HG03159 (cell line): ENCODE measurements around the gene PIGN.
"Not testable (repeated sequence)": the region's sequence is repeated elsewhere in the genome, so short reads cannot be mapped to it uniquely, and the experiment has no call there.

ENCODE experiments used
- ATAC-seq: cut with Tn5 transposase; IDR thresholded peaks from one replicate; pipeline ENCODE4 v1.9.1; 2021; ENCODE audit warnings: mild to moderate bottlenecking, moderate library complexity; ENCODE audit not compliant: unreplicated experiment

Gene PIGN

DNA sequence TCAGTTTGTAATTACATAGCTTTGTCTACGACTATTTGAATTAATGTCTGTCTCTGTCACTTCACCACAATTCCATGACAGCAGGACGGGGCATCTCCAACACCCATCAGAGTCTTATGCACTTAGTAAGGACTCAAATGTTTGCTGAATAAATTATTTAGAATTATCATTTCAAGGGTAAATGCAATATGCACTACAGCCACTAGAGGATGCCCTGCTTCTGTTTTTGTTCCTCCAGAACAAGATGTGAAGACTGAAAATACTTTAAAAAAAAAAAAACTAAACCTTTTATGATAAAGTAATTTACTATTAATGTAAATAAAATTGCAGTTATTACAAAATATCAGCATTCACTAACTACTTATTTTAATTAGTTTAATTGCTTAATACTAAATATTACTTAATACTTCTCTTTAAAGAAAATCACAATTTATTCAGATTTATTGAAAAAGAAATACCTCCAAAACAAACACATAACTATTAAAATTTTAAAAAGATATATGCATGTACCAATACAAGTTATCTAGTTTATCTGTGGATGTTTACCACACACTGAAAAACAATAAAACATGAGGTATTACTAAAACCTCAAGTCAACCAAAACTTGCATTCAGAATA lies 3.2 kb downstream of the PIGN start:
- ATAC-seq, result no peak

DNA sequence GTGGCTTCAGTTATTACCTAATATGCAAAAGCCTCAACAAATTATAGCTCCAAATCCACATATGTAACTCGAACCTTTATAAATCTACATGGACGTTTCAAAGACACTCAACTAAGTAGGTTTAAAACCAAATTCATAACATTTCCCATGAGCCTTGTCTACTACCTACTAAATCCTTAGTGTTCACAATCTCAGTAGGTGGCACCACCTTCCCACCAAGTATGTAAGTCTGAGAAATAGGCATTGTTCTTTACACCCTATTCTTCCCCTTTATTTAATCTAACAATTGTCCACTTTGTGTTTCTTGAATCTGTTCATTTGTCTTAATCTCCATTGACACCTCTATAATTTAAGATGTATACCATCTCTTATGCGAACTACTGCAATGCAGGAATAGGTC lies 4.6 kb downstream of the PIGN start:
- ATAC-seq, result no peak

DNA sequence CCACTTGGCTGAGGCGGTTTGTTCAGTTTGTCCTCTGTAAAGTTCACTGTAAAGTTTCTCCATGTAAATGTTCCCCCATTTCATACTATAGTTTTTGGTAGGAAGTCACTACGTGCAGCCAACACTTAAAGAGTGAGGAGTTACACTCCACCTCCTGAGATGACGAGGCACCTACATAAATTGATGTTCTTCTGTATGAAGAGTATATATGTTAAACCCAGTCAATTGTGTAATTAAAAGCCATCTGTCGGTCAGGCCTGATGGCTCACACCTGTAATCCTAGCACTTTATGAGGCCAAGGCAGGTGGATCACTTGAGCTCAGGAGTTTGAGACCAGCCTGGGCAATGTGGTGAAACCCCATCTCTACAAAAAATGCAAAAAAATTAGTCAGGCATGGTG lies 7.6 kb downstream of the PIGN start:
- no peak for ATAC-seq

DNA sequence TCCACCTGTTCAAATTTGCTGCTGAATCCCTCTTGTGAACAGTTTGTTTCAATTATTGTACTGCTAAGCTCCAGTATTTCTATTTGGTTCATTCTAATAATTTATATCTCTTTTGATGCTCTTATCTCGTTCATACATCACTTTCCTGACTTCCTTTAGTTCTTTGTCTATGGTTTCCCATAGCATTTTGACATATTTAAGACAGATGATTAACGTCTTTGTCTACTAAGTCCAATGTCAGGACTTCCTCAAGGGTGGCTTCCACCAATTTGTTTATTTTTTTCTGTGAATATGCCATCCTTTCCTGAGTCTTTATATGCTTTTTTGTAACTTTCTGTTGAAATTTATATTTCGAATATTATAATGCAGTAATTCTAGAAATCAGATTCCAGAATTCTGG lies 9.6 kb downstream of the PIGN start:
- ATAC-seq, result no peak

DNA sequence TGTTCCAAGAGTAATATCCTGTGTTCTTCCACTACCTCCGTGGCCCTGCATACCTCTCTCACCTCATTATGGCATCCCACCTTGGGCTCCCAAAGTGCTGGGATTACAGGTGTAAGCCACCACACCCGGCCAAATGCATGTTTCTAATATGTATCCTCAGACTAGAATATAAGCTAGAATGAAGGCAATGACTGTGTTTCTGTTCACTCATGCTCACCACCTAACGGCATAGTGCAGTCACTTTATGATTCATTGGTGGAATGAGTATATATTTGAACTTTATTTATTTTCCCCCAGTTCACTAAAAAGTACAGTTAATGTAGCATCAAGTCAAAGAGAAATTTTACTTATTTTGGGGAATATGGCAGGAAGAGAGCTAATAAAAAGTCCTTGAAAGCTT lies 11.3 kb downstream of the PIGN start:
- no peak for ATAC-seq

DNA sequence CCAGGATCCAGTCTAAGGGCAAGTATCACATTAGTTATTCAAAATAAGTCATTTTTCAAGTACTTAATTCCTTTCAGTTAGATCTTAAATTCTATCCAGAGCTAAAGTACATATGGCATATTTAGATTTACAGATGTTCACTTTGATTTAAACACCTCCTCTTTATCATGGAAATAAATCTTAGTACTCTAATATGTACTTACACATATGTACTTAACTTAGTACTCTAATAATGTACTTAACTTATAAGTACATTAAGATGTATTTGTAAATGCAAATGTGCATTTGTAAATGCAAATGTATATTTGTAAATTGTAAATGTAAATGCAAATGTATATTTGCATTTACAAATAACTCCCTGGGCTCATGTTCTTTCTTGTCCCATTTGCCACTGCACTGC lies 14.6 kb downstream of the PIGN start:
- ATAC-seq, result no peak

DNA sequence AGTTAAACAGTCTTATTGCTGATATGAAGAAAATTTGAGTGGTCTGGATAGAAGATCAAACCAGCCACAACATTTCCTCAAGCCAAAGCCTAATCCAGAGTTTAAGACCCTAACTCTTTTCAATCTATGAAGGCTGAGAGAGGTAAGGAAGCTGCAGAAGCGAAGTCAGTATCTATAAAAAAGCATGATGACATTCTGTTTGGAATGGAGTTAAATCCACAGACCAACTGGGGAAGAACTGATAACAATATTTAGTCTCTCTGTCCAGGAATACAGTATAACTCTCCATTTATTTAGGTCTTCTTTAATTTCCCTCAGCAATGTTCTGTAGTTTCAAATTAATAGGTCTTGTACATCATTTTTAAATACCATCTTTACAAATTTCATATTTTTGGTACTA lies 16.0 kb downstream of the PIGN start:
- ATAC-seq, result no peak

DNA sequence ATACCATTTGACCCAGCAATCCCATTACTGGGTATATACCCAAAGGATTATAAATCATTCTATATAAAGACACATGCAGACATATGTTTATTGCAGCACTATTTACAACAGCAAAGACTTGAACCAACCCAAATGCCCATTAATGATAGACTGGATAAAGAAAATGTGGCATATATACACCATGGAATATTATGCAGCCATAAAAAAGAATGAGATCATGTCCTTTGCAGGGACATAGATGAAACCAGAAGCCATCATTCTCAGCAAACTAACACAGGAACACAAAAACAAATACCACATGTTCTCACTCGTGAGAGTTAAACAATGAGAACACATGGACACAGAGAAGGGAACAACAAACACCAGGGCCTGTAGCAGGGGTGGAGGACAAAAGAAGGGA lies 20.3 kb downstream of the PIGN start:
- ATAC-seq, result not testable (repeated sequence)

DNA sequence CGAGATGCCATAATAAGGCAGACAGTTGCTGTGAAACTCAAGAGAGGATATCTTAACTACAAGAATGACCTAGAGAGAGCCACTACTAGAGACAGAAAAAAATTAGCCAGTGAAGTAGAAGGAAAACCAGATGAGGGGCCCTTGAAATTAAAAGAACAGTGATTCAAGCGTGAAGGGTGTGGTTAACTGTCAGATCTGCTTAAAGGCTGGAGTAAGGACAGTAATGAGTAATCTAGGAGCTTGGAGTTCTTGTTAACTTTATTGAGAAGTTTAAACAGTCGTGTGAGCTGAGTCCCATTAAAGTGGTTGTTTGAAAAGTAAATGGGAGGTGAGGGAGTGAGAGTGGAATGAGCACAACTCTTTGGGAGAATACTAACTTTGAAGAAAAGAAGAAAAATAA lies 21.3 kb downstream of the PIGN start:
- no peak for ATAC-seq

DNA sequence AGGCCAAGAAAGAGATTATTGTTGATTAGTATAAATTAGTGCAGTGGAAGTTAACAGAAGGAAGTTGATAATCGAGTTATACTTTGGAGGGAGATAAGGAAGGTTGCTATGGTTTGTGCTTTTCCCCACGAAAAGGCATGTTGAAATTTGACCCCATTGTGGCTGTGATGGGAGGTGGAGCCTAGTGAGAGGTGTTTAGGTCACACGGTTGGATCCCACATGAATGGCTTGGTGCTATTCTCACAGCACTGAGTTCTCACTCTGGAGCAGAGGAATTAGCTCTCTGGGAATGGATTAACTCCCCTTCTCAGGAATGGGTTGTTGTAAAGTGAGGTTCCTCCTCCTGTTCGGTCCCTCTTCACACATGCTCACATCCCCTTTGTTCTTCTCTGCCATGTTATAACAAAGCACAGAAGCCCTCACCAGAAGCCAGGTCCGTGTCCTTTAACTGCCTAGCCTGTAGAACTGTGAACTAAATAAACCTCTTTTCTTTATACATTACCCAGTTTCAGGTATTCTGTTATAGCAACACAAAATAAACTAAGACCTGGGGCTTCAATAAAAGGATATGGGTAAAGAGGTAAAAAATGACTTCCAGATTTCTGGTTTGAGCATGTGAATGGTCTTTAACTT lies 21.9 kb downstream of the PIGN start:
- no peak for ATAC-seq

DNA sequence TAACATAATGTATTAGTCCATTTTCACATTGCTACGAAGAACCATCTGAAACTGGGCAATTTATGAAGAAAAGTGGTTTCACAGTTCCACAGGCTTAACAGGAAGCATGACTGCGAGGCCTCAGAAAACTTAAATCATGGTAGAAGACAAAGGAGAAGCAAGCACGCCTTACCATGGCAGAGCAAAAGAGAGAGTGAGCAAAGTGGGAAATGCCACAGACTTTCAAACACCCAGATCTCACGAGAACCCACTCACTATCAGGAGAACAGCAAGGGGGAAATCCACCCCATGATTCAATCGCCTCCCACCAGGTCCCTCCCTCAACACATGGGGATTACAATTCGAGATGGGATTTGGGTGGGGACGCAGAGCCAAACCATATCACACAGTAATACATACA lies 22.5 kb downstream of the PIGN start:
- no peak for ATAC-seq

DNA sequence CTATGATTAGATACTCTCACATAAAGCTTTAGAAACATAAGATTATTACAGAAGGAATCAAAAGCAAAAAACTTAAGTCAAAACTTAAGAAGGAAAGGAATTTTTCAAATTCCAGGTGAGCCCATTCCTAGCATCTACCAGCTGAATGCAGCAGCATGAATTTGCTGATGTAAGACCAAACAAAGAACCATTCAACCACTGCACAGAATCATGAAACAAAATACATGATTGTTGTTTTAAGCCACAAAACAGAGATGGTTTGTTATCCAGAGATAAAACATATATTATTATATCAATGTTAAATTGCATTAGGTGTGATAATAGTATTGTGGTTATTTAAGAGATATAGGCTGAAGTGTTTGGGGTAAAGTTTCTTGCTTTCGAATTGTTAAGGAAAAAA lies 29.0 kb downstream of the PIGN start:
- no peak for ATAC-seq

DNA sequence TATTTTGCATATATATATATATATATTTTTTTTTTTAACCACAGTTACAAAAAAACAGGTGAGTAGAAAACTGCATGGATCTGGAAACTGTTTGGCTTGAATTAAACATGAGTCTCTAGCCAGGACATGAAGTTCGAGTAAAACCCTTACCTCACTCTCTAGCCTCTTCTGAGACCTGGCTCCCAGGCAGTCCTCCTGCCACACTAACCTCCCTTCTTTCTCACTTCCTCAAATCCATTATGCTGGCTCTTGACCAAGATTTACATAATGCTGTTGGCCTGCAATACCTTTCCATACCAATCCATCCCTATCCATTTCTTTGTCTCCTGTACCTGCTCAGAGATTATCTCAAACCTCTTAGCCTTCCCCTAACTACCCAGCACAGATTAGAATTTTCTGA lies 34.0 kb downstream of the PIGN start:
- ATAC-seq, result no peak

DNA sequence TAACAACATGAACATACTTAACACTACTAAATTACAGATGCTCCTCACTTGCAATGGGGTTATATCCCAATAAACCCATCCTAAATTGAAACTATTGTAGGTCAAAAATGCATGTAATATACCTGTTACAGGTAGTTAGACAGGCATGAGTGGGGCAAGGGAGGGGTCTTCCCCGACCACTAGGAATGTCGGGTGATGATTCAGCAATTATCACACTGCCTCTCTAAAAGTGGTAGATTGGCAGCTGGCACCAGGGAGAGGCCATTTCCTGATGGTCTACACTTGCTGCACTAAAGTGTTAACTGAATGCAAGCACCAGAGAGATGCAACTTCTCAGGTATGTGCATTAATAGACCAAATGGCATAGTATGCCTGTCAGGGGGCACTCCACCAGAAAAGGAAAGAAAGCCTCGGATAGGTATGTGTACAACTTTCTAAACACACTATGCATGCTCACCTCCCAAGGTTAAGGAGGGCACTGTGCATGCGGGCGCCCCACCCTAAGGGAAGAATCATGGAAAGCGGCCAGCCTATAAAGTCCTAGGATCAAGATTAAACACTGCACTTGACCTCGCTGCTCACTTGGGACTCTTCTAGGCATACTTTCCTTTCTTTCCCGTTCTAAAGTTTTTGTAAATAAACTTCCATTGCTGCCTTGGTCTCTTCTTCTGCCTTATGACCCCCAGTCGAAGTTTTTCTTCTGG lies 35.6 kb downstream of the PIGN start:
- ATAC-seq, result no peak

DNA sequence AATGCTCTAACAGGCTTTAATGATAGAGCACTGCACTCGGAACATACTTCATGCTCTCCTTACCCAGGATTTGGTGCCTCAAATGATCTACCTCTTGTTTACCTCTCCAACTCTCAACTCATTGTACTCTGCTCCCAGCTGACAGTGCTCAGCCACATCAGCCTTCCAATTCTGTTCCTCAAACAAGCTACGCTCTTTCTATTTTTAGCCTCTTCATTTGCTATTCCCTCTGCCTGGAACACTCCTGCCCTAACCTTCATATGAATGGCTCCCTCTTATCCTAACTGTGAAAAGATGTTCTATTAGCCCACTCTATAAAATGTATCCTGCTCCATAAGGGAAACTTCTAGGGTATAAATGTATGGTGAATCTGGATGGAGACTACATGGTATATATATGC lies 42.5 kb downstream of the PIGN start:
- ATAC-seq, result no peak

DNA sequence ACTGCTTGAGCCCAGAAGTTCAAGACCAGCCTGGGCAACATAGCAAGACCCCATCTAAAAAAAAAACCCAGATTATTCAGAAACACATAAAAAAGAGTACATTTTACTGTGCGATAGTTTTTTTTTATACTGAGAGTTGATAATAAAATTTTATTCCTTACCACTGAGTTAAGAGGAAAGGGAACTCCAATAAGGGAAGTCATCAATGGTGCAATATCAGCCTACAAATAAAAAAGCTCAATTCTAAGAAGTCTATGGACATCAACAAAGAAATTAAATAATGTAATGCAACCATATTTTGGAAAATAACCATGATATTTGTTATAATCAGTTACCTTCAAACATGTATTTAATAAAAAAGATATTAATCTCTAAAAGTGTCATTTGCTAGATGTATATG lies 46.6 kb downstream of the PIGN start:
- ATAC-seq, result no peak

DNA sequence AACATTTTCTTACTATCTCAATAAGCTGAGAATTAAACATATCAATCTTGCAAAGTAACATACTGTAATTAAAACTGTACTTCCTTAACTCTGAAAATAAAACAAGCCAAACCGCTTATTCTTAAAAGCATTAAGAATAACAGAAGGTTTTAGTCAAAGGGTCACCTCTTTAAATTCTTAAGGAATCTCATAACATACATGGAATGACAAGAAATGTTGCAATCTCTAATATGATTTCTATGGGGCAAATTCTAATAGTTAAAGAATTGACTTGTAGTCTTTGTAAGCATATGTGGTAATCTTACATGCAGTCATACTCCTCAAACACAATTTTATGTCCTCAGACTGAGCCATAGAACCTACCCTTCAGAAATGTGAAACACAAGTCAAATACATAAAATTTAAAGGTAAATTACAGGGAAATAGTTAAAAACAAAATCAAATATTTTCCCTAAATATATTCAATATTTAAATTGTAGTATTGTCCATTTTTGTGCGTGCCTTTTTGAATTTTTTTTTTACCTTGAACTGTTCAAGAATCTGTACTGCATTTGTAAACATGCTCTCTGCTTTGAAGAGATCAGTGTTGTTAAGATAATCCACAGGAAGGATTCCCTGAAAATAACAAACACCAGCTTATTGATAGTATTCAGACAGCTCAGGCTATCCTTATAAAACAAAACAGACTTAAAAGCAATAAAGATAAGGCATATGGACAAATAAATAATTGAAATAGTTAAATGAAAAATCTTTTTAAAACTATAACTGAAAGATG lies 48.2 kb downstream of the PIGN start:
- no peak for ATAC-seq

DNA sequence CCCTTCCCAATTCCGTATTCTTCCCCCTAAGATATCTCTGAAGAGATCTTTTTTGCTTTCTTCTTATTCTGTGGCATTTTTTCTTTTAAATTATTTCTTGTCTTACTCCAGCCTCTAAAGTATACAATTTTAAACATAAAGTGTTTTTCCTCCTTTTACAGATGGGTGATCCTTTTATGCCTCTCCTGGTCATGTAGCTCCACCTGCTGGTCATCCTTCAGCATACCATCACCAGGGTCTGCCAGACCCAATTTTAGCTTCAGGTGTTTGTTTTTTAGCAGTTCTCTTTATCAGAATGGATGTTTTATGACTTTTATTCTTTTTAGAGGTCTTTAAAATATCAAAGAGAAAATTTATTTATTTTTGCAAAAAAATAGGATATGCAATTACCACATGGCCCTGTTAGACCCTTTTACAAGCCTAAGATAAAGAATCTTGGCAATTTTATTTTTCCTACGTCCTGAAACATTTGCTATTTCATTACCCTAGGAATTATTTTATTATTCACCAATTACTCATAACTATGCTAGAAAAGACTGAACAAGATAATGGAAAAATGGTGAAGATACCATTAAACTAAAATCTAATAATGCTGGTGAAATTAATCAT lies 55.5 kb downstream of the PIGN start:
- ATAC-seq, result peak; percentile 83

DNA sequence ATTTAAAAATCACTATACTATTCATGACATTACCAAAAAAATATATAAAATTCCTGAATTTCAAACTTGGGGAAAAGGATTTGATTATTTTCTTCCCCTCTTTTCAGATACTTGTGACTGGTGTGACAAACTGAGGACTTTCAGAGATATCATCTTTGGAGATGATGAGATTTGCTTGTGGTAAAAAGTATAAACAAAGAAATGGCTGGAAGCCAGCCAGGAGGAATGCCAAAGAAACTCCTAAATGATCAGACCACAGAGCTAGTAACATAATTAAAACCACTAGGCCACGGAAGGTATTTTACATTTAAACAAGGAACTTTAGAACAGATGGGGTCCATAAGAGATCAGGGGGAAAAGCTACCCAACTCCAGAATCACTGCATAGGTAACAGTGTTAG lies 58.7 kb downstream of the PIGN start:
- ATAC-seq, result no peak

DNA sequence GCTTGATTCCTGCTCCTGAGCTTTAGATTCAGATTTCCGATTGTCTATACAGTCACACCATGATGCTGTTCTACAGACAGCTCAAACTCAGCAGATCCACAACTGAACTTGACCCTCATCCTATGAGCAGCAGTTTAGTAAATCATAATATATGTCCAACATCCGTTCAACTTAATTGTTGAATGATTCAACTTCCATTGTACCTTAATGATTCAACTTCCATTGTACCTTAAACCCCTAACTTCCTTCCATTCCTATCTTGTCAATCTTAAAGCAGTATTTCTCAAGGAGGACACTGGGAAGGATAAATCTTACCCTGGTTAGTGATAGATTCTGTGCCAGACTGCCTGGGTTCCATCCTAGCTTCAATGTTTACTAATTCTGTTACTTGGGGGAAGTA lies 60.1 kb downstream of the PIGN start:
- no peak for ATAC-seq

DNA sequence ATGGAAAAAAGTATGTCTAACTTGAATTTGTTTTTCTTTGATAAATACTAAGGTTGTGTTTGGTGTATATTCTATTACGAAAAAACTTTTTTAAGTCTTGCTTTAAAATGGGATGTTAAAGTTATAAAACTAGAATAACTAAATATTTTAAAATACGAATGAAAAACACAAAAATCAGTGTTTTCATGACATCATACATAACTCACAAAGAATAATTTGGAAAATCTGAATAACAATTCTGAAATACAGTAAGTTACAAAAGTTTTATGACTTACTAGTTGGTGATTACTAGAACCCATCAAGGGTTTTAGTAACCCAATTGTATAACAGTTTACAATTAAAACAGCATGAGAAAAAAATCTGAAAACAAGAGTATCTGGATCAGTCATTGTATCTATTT lies 61.2 kb downstream of the PIGN start:
- ATAC-seq, result no peak
